ENCODE measurements around the gene PGR.

PGR gene

GRCh38 chr11:101090679-101091270 lies 38.8 kb downstream of the PGR start:
- in situ Hi-C loops (cut with HindIII; ENCODE audit: low pct_ligation_motif_present, low pct_unique_long_range_greater_than_20kb, low sequenced_read_pairs), result no loop called here
- DNase-seq, result no peak

- no peak for DNase-seq
- in situ Hi-C loops (cut with HindIII; ENCODE audit: low pct_ligation_motif_present, low pct_unique_long_range_greater_than_20kb, low sequenced_read_pairs), result no loop called here
Observed at GRCh38 chr11:101083335-101083734, 46.3 kb downstream of the PGR start.

GRCh38 chr11:101082813-101083212 lies 46.8 kb downstream of the PGR start:
- in situ Hi-C loops (cut with HindIII; ENCODE audit: low pct_ligation_motif_present, low pct_unique_long_range_greater_than_20kb, low sequenced_read_pairs), result no loop called here
- no peak for DNase-seq

- no peak for DNase-seq
- in situ Hi-C loops (cut with HindIII; ENCODE audit: low pct_ligation_motif_present, low pct_unique_long_range_greater_than_20kb, low sequenced_read_pairs), result no loop called here
Observed at GRCh38 chr11:101063706-101064105, 65.9 kb downstream of the PGR start.

- no peak for DNase-seq
- in situ Hi-C loops (cut with HindIII; ENCODE audit: low pct_ligation_motif_present, low pct_unique_long_range_greater_than_20kb, low sequenced_read_pairs), result no loop called here
Observed at GRCh38 chr11:101061606-101062005, 68.0 kb downstream of the PGR start.

GRCh38 chr11:101059331-101059730 lies 70.3 kb downstream of the PGR start:
- in situ Hi-C loops (cut with HindIII; ENCODE audit: low pct_ligation_motif_present, low pct_unique_long_range_greater_than_20kb, low sequenced_read_pairs), result no loop called here
- DNase-seq, result no peak

GRCh38 chr11:101053492-101053891 lies 76.1 kb downstream of the PGR start:
- in situ Hi-C loops (cut with HindIII; ENCODE audit: low pct_ligation_motif_present, low pct_unique_long_range_greater_than_20kb, low sequenced_read_pairs), result no loop called here

GRCh38 chr11:101051677-101052076 lies 77.9 kb downstream of the PGR start:
- no peak for DNase-seq
- in situ Hi-C loops (cut with HindIII; ENCODE audit: low pct_ligation_motif_present, low pct_unique_long_range_greater_than_20kb, low sequenced_read_pairs), result no loop called here

More at GRCh38 chr11:101053492-101053891, 76.1 kb downstream of the PGR start:
- no peak for DNase-seq

- in situ Hi-C loops (cut with HindIII; ENCODE audit: low pct_ligation_motif_present, low pct_unique_long_range_greater_than_20kb, low sequenced_read_pairs), result no loop called here
- DNase-seq, result no peak
Observed at GRCh38 chr11:101049813-101050212, 79.8 kb downstream of the PGR start.

GRCh38 chr11:101049123-101049522 lies 80.5 kb downstream of the PGR start:
- DNase-seq, result no peak
- in situ Hi-C loops (cut with HindIII; ENCODE audit: low pct_ligation_motif_present, low pct_unique_long_range_greater_than_20kb, low sequenced_read_pairs), result no loop called here

- DNase-seq, result no peak
- in situ Hi-C loops (cut with HindIII; ENCODE audit: low pct_ligation_motif_present, low pct_unique_long_range_greater_than_20kb, low sequenced_read_pairs), result no loop called here
Observed at GRCh38 chr11:101048479-101048878, 81.1 kb downstream of the PGR start.

GRCh38 chr11:101046947-101047346 lies 82.7 kb downstream of the PGR start:
- no peak for DNase-seq
- in situ Hi-C loops (cut with HindIII; ENCODE audit: low pct_ligation_motif_present, low pct_unique_long_range_greater_than_20kb, low sequenced_read_pairs), result no loop called here

- in situ Hi-C loops (cut with HindIII; ENCODE audit: low pct_ligation_motif_present, low pct_unique_long_range_greater_than_20kb, low sequenced_read_pairs), result no loop called here
- DNase-seq, result no peak
Observed at GRCh38 chr11:101045415-101045814, 84.2 kb downstream of the PGR start.

- DNase-seq, result no peak
- in situ Hi-C loops (cut with HindIII; ENCODE audit: low pct_ligation_motif_present, low pct_unique_long_range_greater_than_20kb, low sequenced_read_pairs), result no loop called here
Observed at GRCh38 chr11:101043940-101044339, 85.7 kb downstream of the PGR start.

GRCh38 chr11:101035872-101036271 lies 93.7 kb downstream of the PGR start:
- in situ Hi-C loops (cut with HindIII; ENCODE audit: low pct_ligation_motif_present, low pct_unique_long_range_greater_than_20kb, low sequenced_read_pairs), result no loop called here
- no peak for DNase-seq

GRCh38 chr11:101034076-101034475 lies 95.5 kb downstream of the PGR start:
- DNase-seq, result no peak
- in situ Hi-C loops (cut with HindIII; ENCODE audit: low pct_ligation_motif_present, low pct_unique_long_range_greater_than_20kb, low sequenced_read_pairs), result no loop called here

- DNase-seq, result no peak
- in situ Hi-C loops (cut with HindIII; ENCODE audit: low pct_ligation_motif_present, low pct_unique_long_range_greater_than_20kb, low sequenced_read_pairs), result no loop called here
Observed at GRCh38 chr11:101032991-101033390, 96.6 kb downstream of the PGR start.

- in situ Hi-C loops (cut with HindIII; ENCODE audit: low pct_ligation_motif_present, low pct_unique_long_range_greater_than_20kb, low sequenced_read_pairs), result no loop called here
- DNase-seq, result no peak
Observed at GRCh38 chr11:101031713-101032112, 97.9 kb downstream of the PGR start.

GRCh38 chr11:101030692-101031091 lies 98.9 kb downstream of the PGR start:
- DNase-seq, result no peak

GRCh38 chr11:101030015-101030414 lies 99.6 kb downstream of the PGR start:
- in situ Hi-C loops (cut with HindIII; ENCODE audit: low pct_ligation_motif_present, low pct_unique_long_range_greater_than_20kb, low sequenced_read_pairs), result no loop called here
- DNase-seq, result no peak

More at GRCh38 chr11:101030692-101031091, 98.9 kb downstream of the PGR start:
- in situ Hi-C loops (cut with HindIII; ENCODE audit: low pct_ligation_motif_present, low pct_unique_long_range_greater_than_20kb, low sequenced_read_pairs), result no loop called here

- in situ Hi-C loops (cut with HindIII; ENCODE audit: low pct_ligation_motif_present, low pct_unique_long_range_greater_than_20kb, low sequenced_read_pairs), result no loop called here
- no peak for DNase-seq
Observed at GRCh38 chr11:101028644-101029043, 101.0 kb downstream of the PGR start.
